OCI-LY1 (cell line): ENCODE measurements around the gene FMN2.

Experiments
- EZH2 ChIP-seq: fragments of 200-600 bp; sonication (generic), shearing (Covaris generic); IDR thresholded peaks from 2 replicates; pipeline ENCODE4 v1.8.0; 2017; ENCODE audit warnings: borderline replicate concordance, mixed run types, mild to moderate bottlenecking, antibody characterized with exemption, low read length, moderate library complexity, mixed read lengths
- TF ChIP-seq, protein P1 (sequence below): fragments of 200-600 bp; sonication (generic), shearing (Covaris generic); IDR thresholded peaks from 2 replicates; pipeline ENCODE4 v1.5.1; 2017; ENCODE audit warnings: mild to moderate bottlenecking, antibody characterized with exemption, low read length, moderate library complexity, mixed read lengths

GRCh38 chr1:240498335-240498734 is 406.7 kb downstream of the FMN2 start:
- TF ChIP-seq, protein P1, sequence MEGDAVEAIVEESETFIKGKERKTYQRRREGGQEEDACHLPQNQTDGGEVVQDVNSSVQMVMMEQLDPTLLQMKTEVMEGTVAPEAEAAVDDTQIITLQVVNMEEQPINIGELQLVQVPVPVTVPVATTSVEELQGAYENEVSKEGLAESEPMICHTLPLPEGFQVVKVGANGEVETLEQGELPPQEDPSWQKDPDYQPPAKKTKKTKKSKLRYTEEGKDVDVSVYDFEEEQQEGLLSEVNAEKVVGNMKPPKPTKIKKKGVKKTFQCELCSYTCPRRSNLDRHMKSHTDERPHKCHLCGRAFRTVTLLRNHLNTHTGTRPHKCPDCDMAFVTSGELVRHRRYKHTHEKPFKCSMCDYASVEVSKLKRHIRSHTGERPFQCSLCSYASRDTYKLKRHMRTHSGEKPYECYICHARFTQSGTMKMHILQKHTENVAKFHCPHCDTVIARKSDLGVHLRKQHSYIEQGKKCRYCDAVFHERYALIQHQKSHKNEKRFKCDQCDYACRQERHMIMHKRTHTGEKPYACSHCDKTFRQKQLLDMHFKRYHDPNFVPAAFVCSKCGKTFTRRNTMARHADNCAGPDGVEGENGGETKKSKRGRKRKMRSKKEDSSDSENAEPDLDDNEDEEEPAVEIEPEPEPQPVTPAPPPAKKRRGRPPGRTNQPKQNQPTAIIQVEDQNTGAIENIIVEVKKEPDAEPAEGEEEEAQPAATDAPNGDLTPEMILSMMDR: no peak
- TF ChIP-seq EZH2: no peak
